GM21619 (cell line): ENCODE data around the gene RAB6C.
"Not testable (repeated sequence)": the region's sequence is repeated elsewhere in the genome, so short reads cannot be mapped to it uniquely, and the experiment has no call there.

Experiments
- ATAC-seq: cut with Tn5 transposase; IDR thresholded peaks from one replicate; pipeline ENCODE4 v1.9.1; 2021; ENCODE audit not compliant: unreplicated experiment

RAB6C gene

DNA sequence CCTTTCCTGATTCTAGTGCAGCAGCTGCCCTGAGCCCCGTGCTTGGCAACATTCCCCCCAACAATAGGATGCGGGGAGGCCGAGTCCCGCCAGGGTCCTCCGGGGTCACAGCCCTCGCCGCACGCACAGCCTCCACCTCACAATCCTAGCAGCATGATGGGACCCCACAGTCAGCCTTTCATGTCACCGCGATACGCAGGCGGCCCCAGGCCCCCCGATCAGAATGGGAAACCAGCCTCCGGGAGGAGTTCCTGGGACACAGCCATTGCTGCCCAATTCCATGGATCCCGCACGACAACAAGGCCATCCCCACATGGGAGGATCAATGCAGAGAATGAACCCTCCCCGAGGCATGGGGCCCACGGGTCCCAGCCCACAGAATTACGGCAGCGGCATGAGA is 13.7 kb downstream of the RAB6C start:
- not testable (repeated sequence) for ATAC-seq

GRCh38 chr2:129996657-129997237 is 17.3 kb downstream of the RAB6C start:
- ATAC-seq, result not testable (repeated sequence)

DNA sequence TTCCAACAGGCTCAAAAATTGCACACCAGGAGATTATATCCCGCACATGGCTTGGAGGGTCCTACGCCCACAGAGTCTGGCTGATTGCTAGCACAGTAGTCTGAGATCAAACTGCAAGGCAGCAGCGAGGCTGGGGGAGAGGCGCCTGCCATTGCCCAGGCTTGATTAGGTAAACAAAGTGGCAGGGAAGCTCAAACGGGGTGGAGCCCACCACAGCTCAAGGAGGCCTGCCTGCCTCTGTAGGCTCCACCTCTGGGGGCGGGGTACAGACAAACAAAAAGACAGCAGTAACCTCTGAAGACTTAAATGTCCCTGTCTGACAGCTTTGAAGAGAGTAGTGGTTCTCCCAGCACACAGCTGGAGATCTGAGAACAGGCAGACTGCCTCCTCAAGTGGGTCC is 19.3 kb downstream of the RAB6C start:
- not testable (repeated sequence) for ATAC-seq

- ATAC-seq, result not testable (repeated sequence)
Measured at GRCh38 chr2:130005862-130006261, 26.4 kb downstream of the RAB6C start.

- ATAC-seq, result not testable (repeated sequence)
Measured at GRCh38 chr2:130016701-130017100, 37.2 kb downstream of the RAB6C start.

GRCh38 chr2:130019402-130019801 is 39.9 kb downstream of the RAB6C start:
- no peak for ATAC-seq

- ATAC-seq, result not testable (repeated sequence)
Measured at GRCh38 chr2:130020069-130020468, 40.6 kb downstream of the RAB6C start.

DNA sequence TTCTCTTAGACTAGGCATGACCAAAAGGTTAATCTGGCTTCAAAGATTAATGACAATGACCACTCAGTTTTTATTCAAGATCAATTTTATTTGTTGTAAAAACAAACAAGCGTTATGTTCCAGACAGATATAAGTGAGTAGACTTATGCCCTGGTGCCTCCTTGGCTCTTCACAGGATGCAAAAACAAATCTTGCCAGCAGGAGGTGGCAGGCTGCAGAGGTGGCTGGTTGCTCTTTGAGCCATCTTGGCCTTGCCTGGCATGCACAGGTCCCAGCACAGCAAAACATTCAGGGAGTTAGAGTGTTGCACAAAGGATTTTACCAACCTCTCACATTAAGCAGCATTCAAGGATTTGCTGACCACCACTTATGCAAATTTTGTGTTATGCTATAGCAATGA is 46.5 kb downstream of the RAB6C start:
- ATAC-seq, result not testable (repeated sequence)
